ENCODE measurements around the gene PPP3CA. TPM values are rescaled to one million over a fixed set of nuclear protein-coding genes. Genes with fewer than 3 reads are reported as not detected.

Gene PPP3CA
- total and polyA plus RNA-seq, 2 of the 13 experiments (the other 11 are each of a cell fraction or from before 2014, with no cell fraction given) = 4.8 to 13.2 TPM

DNA sequence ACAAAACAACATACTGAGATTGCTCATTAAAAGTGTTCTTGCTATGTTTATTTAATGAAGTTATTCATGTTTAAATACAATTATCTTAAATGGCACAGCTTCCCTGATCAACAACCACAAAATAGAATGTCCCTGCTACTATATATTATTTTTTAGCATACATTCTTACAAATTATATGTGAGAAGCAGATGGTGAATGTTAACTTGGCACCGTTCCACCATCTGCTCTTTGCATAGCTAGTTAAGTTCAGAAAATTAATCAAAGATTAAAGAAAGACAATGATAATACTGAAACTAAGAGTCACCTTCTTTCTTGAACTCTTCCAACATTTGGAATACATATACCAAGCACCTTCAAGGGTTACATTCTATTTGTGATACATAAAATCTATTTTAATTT lies 94.2 kb downstream of the PPP3CA start:
- Histone ChIP-seq H3K27me3 (ENCODE audit: control insufficient read depth in 1 of 2, insufficient read depth in 2 of 2, low read length in 2 of 2) (no peaks in the 10 kb centered on the region), H3K36me3 (replicated peaks in 1 of 2; ENCODE audit: control insufficient read depth in 1 of 2, insufficient read depth in 2 of 2, low read length in 2 of 2) (no peaks in the 10 kb centered on the region), H2AFZ (ENCODE audit: low read length) (no peak overlapping the region), H3K9me3 (ENCODE audit: low read length) (no peaks in the 10 kb centered on the region), H3K27ac (ENCODE audit: extremely low read length, insufficient read depth, low read length) (no peak overlapping the region), H4K20me1 (ENCODE audit: insufficient read depth, low read length) (no peaks in the 10 kb centered on the region; the same call in 1 of the 2 replicates), H3K4me1 (ENCODE audit: insufficient read depth, low read length) (peaks cover 26% of the 10 kb centered on the region), H3K9ac (ENCODE audit: insufficient read depth, low read depth, low read length) (no peak overlapping the region), H3K79me2 (ENCODE audit: insufficient read depth, low read length) (no peaks in the 10 kb centered on the region), H3K4me2 (ENCODE audit: low read depth, low read length) (no peak overlapping the region), H3K4me3 (replicated peaks in 1 of 3; ENCODE audit: insufficient read depth in 1 of 3, low read depth in 2 of 3, low read length in 3 of 3) (no peak overlapping the region)
- in situ Hi-C loops (cut with HindIII; ENCODE audit: extremely low pct_ligation_motif_present, low pct_unique_long_range_greater_than_20kb) (no loop called here), intact Hi-C loops (cut with micrococcal nuclease; ENCODE audit: unreplicated experiment) (no loop called here)
- TF ChIP-seq, protein P1, sequence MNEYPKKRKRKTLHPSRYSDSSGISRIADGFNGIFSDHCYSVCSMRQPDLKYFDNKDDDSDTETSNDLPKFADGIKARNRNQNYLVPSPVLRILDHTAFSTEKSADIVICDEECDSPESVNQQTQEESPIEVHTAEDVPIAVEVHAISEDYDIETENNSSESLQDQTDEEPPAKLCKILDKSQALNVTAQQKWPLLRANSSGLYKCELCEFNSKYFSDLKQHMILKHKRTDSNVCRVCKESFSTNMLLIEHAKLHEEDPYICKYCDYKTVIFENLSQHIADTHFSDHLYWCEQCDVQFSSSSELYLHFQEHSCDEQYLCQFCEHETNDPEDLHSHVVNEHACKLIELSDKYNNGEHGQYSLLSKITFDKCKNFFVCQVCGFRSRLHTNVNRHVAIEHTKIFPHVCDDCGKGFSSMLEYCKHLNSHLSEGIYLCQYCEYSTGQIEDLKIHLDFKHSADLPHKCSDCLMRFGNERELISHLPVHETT (CRISPR knock-in tag; conservative IDR thresholded peaks at IDR 0.05) = no peak
- TF ChIP-seq RNF2 (conservative IDR thresholded peaks at IDR 0.05; ENCODE audit: low read depth) (no peak), ZNF614 (CRISPR knock-in tag; IDR thresholded peaks at IDR 0.05; ENCODE audit: borderline replicate concordance) (no peak), DNMT1 (CRISPR knock-in tag; IDR thresholded peaks at IDR 0.05) (no peak), ZNF720 (CRISPR knock-in tag; IDR thresholded peaks at IDR 0.05) (no peak), ZNF20 (CRISPR knock-in tag; IDR thresholded peaks at IDR 0.05) (no peak), ZNF263 (CRISPR knock-in tag; IDR thresholded peaks at IDR 0.05) (no peak), ZNF616 (CRISPR knock-in tag; IDR thresholded peaks at IDR 0.05; ENCODE audit: low read depth) (no peak), CAMTA2 (CRISPR knock-in tag; IDR thresholded peaks at IDR 0.05; ENCODE audit: borderline replicate concordance) (no peak), ZNF30 (CRISPR knock-in tag; IDR thresholded peaks at IDR 0.05) (no peak), ZBTB7B (CRISPR knock-in tag; IDR thresholded peaks at IDR 0.05) (no peak), SIX4 (CRISPR knock-in tag; IDR thresholded peaks at IDR 0.05) (no peak)
- TF ChIP-seq, protein P2, sequence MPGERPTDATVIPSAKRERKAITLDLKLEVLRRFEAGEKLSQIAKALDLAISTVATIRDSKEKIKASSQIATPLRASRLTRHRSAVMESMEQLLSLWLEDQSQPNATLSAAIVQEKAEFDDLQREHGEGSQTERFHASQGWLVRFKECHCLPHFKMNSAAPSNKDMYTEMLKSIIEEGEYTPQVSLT (CRISPR knock-in tag; IDR thresholded peaks at IDR 0.05; ENCODE audit: borderline replicate concordance, low read depth) = no peak
- TF ChIP-seq, protein P3, sequence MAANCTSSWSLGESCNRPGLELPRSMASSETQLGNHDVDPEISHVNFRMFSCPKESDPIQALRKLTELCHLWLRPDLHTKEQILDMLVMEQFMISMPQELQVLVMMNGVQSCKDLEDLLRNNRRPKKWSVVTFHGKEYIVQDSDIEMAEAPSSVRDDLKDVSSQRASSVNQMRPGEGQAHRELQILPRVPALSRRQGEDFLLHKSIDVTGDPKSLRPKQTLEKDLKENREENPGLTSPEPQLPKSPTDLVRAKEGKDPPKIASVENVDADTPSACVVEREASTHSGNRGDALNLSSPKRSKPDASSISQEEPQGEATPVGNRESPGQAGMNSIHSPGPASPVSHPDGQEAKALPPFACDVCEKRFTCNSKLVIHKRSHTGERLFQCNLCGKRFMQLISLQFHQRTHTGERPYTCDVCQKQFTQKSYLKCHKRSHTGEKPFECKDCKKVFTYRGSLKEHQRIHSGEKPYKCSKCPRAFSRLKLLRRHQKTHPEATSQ (CRISPR knock-in tag; IDR thresholded peaks at IDR 0.05; ENCODE audit: borderline replicate concordance) = no peak
- TF ChIP-seq, protein P4, sequence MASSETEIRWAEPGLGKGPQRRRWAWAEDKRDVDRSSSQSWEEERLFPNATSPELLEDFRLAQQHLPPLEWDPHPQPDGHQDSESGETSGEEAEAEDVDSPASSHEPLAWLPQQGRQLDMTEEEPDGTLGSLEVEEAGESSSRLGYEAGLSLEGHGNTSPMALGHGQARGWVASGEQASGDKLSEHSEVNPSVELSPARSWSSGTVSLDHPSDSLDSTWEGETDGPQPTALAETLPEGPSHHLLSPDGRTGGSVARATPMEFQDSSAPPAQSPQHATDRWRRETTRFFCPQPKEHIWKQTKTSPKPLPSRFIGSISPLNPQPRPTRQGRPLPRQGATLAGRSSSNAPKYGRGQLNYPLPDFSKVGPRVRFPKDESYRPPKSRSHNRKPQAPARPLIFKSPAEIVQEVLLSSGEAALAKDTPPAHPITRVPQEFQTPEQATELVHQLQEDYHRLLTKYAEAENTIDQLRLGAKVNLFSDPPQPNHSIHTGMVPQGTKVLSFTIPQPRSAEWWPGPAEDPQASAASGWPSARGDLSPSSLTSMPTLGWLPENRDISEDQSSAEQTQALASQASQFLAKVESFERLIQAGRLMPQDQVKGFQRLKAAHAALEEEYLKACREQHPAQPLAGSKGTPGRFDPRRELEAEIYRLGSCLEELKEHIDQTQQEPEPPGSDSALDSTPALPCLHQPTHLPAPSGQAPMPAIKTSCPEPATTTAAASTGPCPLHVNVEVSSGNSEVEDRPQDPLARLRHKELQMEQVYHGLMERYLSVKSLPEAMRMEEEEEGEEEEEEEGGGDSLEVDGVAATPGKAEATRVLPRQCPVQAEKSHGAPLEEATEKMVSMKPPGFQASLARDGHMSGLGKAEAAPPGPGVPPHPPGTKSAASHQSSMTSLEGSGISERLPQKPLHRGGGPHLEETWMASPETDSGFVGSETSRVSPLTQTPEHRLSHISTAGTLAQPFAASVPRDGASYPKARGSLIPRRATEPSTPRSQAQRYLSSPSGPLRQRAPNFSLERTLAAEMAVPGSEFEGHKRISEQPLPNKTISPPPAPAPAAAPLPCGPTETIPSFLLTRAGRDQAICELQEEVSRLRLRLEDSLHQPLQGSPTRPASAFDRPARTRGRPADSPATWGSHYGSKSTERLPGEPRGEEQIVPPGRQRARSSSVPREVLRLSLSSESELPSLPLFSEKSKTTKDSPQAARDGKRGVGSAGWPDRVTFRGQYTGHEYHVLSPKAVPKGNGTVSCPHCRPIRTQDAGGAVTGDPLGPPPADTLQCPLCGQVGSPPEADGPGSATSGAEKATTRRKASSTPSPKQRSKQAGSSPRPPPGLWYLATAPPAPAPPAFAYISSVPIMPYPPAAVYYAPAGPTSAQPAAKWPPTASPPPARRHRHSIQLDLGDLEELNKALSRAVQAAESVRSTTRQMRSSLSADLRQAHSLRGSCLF (CRISPR knock-in tag; IDR thresholded peaks at IDR 0.05; ENCODE audit: borderline replicate concordance) = no peak
- TF ChIP-seq, protein P5, sequence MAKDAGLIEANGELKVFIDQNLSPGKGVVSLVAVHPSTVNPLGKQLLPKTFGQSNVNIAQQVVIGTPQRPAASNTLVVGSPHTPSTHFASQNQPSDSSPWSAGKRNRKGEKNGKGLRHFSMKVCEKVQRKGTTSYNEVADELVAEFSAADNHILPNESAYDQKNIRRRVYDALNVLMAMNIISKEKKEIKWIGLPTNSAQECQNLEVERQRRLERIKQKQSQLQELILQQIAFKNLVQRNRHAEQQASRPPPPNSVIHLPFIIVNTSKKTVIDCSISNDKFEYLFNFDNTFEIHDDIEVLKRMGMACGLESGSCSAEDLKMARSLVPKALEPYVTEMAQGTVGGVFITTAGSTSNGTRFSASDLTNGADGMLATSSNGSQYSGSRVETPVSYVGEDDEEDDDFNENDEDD (CRISPR knock-in tag; IDR thresholded peaks at IDR 0.05; ENCODE audit: borderline replicate concordance) = no peak
- BruUV-seq (replicated peaks) = no TSS peak
- DNase-seq (ENCODE audit: low spot score) (no peak), FAIRE-seq (no peak), ATAC-seq (no peak)
- 97% methylated on average over 1 of the region's 1 CpG for WGBS (ENCODE audit: low lambda C conversion rate)
- ChIA-PET POLR2A (no interaction called here), CTCF (ENCODE audit: low intra/inter-chr PET ratio, low total read pairs) (no interaction called here)
